Brain microvascular endothelial cell (primary cell): ENCODE results near the gene NFKB1.

Experiments
- DNase-seq: peaks from one replicate; pipeline ENCODE4 v3.0.0-alpha.2; 2020
- H3K27ac ChIP-seq: fragments of 250-450 bp; sonication (Bioruptor Pico); 2 replicates; pipeline ENCODE4 v1.5.1; 2020; ENCODE audit warnings: mild to moderate bottlenecking, moderate library complexity
- H3K27me3 ChIP-seq: fragments of 250-450 bp; sonication (Bioruptor Pico); replicated peaks from 2 replicates; pipeline ENCODE4 v1.5.1; 2020; ENCODE audit warnings: mild to moderate bottlenecking
- H3K36me3 ChIP-seq: fragments of 250-450 bp; sonication (Bioruptor Pico); replicated peaks from 2 replicates; pipeline ENCODE4 v1.5.1; 2020; ENCODE audit warnings: mild to moderate bottlenecking
- H3K4me3 ChIP-seq: 2 replicates; pipeline ENCODE4 v1.5.1; 2011; ENCODE audit warnings: low read depth, mild to moderate bottlenecking, control low read depth, low read length, moderate library complexity
- in situ Hi-C: cut with HindIII; loops from 2 replicates; pipeline ENCODE4 v1.10.0; 2017; ENCODE audit warnings: low sequenced_read_pairs, low pct_ligation_motif_present
- TF ChIP-seq, protein P1 (sequence below): IDR thresholded peaks from 2 replicates; pipeline ENCODE4 v1.5.1; 2011; ENCODE audit warnings: low read depth, mild to moderate bottlenecking, moderate library complexity, low read length, control low read depth, inconsistent platforms; ENCODE audit errors: missing control alignments

Gene NFKB1

DNA sequence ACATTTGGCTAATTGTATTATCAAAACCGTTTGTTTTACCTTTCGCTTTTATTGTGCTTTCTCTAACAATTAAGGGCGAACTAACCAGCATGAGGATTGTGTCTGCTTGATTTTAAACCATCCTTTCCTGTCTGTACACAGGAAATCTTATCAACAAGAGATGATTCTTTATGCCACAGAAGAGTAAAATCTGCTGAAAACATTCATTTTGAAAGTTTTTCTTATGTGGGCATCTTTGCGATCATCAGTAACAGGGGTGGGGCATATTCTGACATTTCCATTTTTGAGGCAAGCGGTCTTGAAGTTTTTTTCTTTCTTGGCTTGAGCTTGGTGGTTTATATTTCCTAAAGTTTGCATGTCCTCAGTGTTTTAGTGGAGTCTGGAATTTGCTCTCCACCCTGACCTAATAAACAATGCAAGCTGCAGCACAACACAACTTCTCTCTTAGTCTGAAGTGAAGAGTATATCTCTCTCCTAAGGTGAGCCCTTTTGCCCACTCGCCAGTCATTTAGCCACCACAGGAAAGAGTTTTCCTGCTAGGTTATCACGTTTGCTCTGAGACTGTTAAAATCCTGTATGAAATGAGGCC, 26.6 kb downstream of the NFKB1 start:
- in situ Hi-C loops: no loop called here
- TF ChIP-seq, protein P1, sequence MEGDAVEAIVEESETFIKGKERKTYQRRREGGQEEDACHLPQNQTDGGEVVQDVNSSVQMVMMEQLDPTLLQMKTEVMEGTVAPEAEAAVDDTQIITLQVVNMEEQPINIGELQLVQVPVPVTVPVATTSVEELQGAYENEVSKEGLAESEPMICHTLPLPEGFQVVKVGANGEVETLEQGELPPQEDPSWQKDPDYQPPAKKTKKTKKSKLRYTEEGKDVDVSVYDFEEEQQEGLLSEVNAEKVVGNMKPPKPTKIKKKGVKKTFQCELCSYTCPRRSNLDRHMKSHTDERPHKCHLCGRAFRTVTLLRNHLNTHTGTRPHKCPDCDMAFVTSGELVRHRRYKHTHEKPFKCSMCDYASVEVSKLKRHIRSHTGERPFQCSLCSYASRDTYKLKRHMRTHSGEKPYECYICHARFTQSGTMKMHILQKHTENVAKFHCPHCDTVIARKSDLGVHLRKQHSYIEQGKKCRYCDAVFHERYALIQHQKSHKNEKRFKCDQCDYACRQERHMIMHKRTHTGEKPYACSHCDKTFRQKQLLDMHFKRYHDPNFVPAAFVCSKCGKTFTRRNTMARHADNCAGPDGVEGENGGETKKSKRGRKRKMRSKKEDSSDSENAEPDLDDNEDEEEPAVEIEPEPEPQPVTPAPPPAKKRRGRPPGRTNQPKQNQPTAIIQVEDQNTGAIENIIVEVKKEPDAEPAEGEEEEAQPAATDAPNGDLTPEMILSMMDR: no peak
- H3K4me3 ChIP-seq: no peak overlapping the region
- H3K27ac ChIP-seq: no peak overlapping the region
- no peak for DNase-seq
- H3K36me3 ChIP-seq: no peaks in the 10 kb centered on the region
- no peaks in the 10 kb centered on the region for H3K27me3 ChIP-seq

DNA sequence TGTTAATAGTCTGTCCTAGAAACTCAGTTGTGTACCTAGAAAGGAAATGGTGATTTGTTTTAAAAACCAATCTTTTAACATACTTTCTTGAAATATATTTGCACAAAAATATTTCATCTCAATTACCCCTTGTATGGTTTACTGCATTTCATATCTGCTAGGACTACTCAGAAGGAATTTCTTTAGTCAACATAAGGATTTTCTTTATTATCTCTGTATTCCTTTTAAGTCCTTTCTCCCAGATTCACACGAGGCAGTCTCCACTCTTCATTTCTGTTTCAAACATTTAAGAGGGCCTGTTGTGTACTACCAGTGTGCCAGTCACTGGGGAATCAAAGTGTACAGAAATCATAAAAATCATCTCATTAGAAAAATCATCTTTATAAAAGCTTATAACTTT, 28.8 kb downstream of the NFKB1 start:
- in situ Hi-C loops: no loop called here
- Histone ChIP-seq H3K27me3 (no peaks in the 10 kb centered on the region), H3K36me3 (no peaks in the 10 kb centered on the region), H3K4me3 (no peak overlapping the region), H3K27ac (no peak overlapping the region)
- DNase-seq: no peak
- TF ChIP-seq, protein P1: no peak

DNA sequence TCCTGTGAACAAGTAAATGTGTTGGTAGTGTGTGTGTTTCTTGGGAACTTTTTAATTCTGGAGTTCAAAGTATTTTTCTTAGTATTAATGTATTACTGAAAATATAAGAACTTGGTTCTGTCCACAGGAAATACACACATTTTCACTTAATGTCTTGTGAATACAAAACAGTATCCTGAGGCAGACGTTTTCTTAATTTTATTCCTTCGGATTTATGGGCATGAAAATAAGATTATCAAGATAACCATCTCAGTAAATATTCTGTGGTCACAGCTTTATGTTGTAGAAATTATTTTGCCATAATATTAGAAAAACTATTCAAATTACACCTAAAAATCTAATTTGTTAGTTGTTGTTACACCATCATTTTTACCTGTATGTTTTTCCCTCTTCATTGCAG, 29.8 kb downstream of the NFKB1 start:
- TF ChIP-seq, protein P1: no peak

DNA sequence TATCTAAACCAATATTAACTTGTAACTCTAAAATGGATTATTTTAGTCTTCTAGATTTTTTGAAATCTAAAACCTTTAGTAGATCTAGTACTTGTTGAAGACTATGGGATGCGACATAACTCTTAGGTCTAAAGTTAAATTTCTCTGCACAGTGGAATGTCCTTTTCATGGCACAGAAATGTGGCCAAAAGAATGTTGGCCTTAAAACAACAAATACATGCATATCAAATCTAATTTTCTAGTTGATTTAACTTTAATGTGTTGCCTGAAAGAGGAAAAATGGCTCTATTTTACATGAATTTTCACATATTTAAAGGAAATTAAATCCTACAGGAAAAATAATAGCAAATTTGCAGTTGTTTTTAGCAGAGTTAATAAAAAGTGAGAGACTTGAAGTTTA, 30.3 kb downstream of the NFKB1 start:
- Histone ChIP-seq H3K36me3 (no peaks in the 10 kb centered on the region), H3K27me3 (no peaks in the 10 kb centered on the region), H3K4me3 (no peak overlapping the region), H3K27ac (no peak overlapping the region)
- in situ Hi-C loops: no loop called here
- no peak for DNase-seq
- TF ChIP-seq, protein P1: no peak

More for the DNA sequence above, 29.8 kb downstream of the NFKB1 start:
- H3K4me3 ChIP-seq: no peak overlapping the region
- no peak overlapping the region for H3K27ac ChIP-seq
- no peak for DNase-seq
- no peaks in the 10 kb centered on the region for H3K36me3 ChIP-seq
- H3K27me3 ChIP-seq: no peaks in the 10 kb centered on the region
- in situ Hi-C loops: no loop called here

DNA sequence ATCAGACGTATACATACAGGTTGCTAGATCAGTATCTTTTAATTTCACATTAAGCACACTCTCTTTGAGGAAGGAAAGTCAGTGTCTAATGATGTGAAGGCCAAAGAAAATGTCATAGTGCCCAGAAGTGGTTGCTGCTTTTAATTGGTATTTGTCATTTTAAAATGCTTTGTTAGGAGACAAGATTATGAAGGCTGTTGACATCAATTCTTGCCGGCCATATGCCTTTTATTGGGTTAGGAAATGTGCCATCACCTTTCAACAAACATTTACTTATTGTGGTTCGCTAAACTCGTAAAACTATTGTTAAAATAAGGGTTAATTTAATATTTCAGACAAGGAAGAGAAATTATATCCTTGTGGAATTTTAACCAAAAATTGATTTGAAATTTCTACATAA, 32.2 kb downstream of the NFKB1 start:
- Histone ChIP-seq H3K4me3 (no peak overlapping the region), H3K27ac (no peak overlapping the region), H3K27me3 (no peaks in the 10 kb centered on the region), H3K36me3 (no peaks in the 10 kb centered on the region)
- TF ChIP-seq, protein P1: no peak
- no peak for DNase-seq
- in situ Hi-C loops: no loop called here

DNA sequence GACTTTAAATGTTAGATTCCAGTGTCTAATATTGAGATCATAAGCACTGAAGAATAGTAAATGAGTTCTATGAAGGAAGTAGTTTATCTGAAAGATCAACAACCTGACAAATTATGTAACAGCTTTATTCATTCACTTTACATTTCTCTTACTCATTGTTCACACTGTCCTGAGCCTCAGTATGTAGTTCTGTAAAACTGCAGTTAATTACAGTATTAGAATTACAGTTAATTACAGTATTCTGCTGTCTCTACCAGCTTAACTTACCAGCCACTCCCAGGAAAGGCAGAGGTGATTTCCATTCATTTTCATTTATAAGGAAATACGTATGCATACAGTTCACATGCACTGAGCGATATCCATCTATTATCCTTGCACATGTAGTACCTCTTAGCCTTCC, 32.7 kb downstream of the NFKB1 start:
- no peak for DNase-seq
- Histone ChIP-seq H3K36me3 (no peaks in the 10 kb centered on the region), H3K4me3 (no peak overlapping the region), H3K27ac (no peak overlapping the region), H3K27me3 (no peaks in the 10 kb centered on the region)
- in situ Hi-C loops: no loop called here
- TF ChIP-seq, protein P1: no peak
